HG03064 (cell line): ENCODE data around the gene CHCHD10.

Source experiments
- ATAC-seq: cut with Tn5 transposase; IDR thresholded peaks from one replicate; pipeline ENCODE4 v1.9.1; 2021; ENCODE audit warnings: low read depth; ENCODE audit not compliant: unreplicated experiment

Gene CHCHD10

GRCh38 chr22:23787910-23788309 is 20.1 kb upstream of the CHCHD10 start:
- no peak for ATAC-seq

- no peak for ATAC-seq
Observed at GRCh38 chr22:23787600-23787896, 19.8 kb upstream of the CHCHD10 start.

- peak; percentile 60 for ATAC-seq
Observed at GRCh38 chr22:23786752-23787599, 19.2 kb upstream of the CHCHD10 start, which contains the start of gene SMARCB1. TSS of gene SMARCB1 (plus strand) at chr22:23786966. CDS start at chr22:23787170, 204 bp downstream.

GRCh38 chr22:23786261-23786710 is 18.5 kb upstream of the CHCHD10 start:
- ATAC-seq = no peak

- no peak for ATAC-seq
Observed at GRCh38 chr22:23784215-23784732, 16.5 kb upstream of the CHCHD10 start.

GRCh38 chr22:23783265-23784150 is 15.7 kb upstream of the CHCHD10 start:
- ATAC-seq = no peak

GRCh38 chr22:23782703-23783102 is 14.9 kb upstream of the CHCHD10 start:
- ATAC-seq = no peak

GRCh38 chr22:23782252-23782651 is 14.5 kb upstream of the CHCHD10 start:
- ATAC-seq = no peak

GRCh38 chr22:23781511-23782183 is 13.9 kb upstream of the CHCHD10 start:
- no peak for ATAC-seq

GRCh38 chr22:23781065-23781464 is 13.3 kb upstream of the CHCHD10 start:
- no peak for ATAC-seq

GRCh38 chr22:23780146-23780748 is 12.5 kb upstream of the CHCHD10 start:
- no peak for ATAC-seq

- no peak for ATAC-seq
Observed at GRCh38 chr22:23779731-23780130, 12.0 kb upstream of the CHCHD10 start.

- ATAC-seq = no peak
Observed at GRCh38 chr22:23779083-23779482, 11.3 kb upstream of the CHCHD10 start.

- no peak for ATAC-seq
Observed at GRCh38 chr22:23778577-23778900, 10.8 kb upstream of the CHCHD10 start.

GRCh38 chr22:23777776-23778576 is 10.2 kb upstream of the CHCHD10 start:
- no peak for ATAC-seq

GRCh38 chr22:23775779-23776375 is 8.1 kb upstream of the CHCHD10 start:
- no peak for ATAC-seq

- no peak for ATAC-seq
Observed at GRCh38 chr22:23774922-23775436, 7.2 kb upstream of the CHCHD10 start.

GRCh38 chr22:23774114-23774921 is 6.5 kb upstream of the CHCHD10 start:
- ATAC-seq = no peak
